GM18870 (cell line): Measurements from ENCODE around the gene PIP5KL1.

Experiments used
- ATAC-seq: cut with Tn5 transposase; IDR thresholded peaks from one replicate; pipeline ENCODE4 v1.9.1; 2021; ENCODE audit warnings: moderate library complexity; ENCODE audit not compliant: unreplicated experiment

The PIP5KL1 gene, protein sequence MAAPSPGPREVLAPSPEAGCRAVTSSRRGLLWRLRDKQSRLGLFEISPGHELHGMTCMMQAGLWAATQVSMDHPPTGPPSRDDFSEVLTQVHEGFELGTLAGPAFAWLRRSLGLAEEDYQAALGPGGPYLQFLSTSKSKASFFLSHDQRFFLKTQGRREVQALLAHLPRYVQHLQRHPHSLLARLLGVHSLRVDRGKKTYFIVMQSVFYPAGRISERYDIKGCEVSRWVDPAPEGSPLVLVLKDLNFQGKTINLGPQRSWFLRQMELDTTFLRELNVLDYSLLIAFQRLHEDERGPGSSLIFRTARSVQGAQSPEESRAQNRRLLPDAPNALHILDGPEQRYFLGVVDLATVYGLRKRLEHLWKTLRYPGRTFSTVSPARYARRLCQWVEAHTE

DNA sequence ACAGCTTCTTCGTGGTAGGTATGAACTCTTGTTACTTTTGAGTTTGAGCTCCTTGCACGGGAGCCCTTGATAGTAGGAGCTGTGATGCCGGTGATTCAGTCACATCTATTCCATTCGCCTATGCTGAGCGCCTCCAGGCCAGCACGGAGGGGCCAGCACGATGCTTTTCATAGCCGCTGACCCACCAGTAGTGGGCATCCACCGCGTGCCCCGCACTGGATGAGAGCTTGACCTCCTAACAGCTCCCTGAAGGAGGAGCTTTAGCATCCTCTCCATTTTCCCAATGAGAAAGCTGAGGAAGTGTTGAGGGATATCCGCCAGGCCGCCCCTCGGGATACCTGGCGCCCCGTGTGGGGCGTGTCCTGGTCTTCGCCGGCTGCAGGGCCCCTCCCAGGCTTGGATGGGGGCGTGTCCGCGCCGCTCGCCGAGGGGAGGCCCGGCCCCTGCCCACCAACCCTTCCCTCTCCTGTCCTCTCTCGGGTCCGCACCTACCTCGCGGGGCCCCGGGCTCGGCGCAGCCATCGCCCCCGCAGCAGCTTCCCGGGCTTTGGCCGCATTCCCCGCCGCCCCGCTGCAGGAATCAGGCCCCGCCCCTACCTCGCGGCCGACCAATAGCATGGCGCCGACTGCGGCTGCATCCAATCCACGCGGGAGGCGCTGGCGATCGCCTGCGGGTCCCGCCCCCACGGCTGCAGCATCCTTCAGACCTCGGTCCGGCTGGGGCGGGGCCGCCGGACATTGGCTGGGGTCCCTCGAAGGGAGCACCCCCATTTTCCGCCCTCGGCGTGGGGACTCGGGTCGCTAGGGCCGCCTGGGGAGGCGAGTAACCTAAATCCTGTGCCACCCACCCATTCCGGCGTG is at the start of gene PIP5KL1:
Gene PIP5KL1 (minus strand): TSS at position 547 of the 861 bp plus-strand sequence. CDS start 25 bp downstream, at position 522.
- peak; percentile 44 for ATAC-seq

DNA sequence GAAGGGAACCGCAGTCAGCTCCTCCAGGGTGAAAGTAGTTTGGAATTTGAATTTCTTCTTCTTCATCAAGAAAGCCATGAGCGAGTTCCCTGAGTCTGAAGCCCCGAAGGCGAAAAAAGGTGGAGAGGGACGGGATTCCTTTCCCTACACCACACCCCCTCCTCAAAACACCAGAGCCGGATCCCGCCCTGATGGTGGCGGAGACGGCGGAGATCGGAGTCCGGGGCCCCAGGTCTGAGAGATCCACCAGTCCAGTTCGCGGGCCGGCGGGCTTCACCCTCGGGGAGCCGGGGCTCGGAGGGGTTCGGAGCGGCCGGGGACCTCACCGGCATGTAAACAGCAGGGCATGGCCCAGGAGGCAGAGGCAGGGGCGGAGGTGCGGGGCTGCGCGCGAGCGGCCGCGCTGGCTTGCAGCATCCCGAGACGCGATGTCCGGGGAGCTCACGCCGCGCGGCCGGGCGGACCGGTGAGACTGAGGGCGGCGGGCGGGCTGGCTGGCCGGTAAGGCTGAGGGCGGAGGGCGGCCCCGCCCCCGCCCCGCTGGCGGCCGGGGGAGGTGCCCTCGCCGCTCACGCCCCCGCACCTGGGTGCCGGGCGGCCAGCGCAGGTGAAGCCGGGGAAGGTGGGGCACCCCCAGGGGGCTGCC is 49.6 kb upstream of the PIP5KL1 start:
- ATAC-seq, result peak; percentile 16

DNA sequence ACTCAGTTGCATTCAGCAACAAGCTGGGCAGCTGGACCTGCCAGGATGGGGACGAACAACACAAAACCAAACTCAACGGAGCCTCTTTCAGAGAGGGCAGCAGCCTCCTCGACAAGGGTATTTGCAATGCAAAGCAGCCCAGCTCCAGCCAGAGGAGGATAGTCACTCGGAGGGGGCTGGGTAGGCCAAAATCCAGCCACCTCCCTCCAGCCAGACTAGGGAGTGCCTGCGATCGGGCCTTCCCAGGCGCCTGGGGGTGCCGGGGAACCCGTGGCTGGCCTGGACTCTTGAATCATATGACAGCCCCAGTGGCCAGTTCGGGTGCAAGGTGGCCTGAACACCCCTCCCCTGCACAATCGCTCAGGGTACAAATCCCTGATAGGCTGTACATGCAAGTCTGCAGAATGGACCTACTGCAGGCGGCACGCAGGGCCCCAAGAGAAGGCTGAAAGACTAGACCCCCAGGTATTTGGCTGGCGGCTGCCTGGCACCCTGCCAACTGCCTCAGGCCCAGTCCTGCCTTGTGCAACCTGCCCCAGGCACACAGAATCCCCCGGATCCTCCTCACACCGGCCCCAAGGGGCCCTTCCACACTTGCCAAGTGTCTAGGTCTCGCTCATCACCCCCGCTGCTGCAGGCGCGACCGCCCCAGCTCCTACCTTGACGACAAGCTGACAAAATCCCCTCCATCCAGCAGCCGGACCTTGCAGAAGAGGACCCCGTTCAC is 48.9 kb upstream of the PIP5KL1 start:
- ATAC-seq, result no peak

DNA sequence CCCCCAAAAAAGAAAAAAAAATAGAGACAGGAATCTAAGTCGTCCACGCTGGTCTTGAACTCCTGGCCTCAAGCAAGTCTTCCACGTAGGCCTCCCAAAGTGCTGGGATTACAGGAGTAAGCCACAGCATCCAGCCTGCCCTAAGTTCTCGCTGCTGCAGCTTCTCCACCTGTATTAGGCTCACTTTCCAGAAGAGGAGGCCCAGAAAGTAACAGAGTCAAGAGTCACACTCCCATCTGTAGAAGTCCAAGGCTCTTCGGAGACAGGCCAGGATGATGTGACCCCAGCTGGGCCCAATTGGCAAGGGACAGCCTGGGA is 48.4 kb upstream of the PIP5KL1 start:
- no peak for ATAC-seq

DNA sequence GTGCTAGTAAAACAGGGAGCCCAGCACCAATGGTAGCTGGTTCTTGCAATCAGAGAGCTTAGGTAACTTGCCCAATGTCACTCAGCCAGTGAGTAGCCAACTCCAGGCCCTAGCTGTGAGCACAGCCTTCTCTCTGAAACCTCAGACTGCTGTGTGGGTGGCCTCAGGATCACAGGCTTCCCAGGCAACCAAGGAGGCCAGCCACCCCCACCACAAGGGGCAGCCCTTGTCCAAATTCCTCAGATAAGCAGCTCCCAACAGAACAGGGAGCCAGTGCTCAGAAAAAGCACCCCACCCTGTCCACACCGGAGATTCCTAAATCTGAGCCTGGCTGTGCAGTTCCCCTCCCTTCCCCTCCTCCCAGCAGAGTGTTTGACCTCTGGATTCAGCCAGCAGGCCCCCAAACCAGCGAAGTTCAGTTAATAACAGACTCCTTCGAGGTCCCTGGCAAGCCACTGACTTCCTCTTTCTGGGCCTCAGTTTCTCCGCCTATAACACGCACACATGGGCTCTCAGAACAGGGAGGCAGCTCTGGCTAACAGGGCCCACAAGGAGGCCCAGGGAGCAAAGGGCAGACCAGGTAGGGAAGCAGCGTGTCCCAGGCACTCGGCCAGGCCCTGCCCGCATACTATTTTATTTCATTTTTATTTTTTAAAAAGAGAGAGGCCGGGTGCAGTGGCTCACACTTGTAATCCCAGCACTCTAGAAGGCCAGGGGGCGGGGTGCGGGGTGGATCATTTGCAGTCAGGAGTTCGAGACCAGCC is 47.5 kb upstream of the PIP5KL1 start:
- no peak for ATAC-seq

DNA sequence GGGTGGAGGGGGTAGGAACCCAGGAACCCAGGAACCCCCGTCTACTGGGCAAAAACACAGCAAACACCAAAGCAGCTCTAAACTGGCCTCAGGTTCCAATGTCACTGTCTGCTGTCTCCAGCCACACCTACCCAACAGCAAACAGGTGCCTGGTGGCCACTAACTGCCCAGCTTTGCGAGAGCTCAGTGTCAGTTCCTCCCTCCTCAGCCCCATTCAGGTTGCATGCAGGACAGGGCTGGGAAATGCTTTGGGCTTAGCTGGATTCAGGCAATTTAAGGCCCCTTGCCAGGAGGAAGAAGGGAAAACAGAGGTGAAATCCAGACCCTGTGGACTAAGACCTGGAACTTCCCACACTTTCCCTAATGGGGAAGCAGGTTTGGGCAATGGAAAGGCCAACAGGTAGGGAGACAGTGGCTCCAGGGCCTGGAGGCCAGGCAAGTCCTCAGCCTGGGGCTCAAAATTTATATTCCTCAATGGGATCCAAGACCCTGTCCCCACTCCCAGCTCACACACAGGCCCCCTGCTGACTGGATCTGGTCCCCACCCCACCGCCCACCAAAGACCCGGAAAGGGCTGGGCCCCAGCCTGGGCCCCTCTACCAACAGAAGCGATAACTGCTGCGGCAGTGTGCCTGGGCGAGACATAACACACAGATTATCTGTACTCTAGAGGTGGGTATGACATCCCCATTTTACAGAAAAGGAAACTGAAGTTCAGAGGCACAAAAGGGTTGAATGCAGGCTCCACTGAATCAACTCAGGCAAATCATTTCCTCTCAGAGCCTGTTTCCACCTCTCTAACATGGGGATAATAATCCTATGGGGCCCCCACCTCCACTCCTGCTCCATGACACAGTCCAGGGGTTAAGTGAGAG is 46.7 kb upstream of the PIP5KL1 start:
- ATAC-seq, result no peak

DNA sequence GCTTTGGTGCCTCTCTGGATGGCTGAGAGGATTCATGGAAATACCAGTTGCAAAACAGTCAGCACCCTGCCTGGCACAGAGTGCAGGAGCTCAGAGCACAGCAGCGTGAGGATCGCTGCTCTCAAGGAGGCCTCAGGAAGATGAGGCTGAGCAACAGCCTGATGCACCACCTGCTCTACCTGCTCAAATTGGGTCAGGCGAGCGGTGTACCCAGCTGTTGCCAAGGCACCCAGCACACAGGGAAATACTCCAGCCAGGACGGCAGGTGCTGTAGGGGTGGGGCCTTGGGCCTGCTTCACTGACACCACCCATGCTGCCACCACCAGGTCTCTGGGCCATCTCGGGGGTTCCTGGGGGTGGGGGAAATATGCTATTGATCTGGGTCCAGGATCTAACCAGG is 45.9 kb upstream of the PIP5KL1 start:
- no peak for ATAC-seq

DNA sequence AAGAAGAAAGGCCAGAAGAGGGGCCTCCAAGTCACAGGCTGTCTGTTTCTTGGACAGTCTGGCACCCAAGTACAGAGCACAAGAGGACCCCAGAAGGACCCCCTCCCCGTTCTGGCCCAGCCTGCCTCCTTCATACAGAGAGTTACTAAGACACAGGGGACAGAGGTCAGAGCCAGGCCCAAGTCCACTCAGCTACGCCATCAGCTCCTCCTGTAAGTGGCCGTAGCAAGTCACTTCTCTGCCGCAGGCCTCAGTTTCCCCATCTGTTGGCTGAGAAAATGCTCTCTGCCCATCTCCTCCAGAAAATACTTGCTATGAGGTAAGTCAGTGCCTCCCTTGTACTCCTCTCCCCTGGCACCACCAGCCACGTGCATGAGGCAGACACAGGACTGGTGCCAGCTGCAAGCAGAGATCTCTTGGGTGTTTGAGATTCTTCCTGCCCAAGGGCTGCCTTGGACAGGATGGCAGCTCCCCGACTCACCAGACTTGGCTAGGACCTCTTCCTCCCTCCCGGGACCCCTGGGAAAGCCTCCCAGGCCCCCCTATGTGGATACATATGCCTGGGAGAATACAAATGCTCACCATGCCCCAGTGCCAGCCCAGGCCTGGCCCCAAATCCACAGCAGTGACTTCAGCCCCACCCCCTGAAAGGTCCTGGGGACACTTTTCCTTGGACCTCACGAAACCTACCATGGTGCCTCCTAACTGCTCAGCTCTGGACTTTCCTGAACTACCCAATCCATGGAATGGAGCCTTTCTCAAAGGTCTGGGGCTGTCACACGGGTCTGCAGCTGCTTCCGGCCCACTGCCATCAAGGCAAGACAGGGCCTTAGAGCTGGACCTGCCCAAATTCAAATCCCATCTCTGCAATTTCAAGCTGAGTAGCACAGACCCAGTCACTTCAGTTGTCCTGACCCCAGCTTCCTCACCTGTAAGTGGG is 45.1 kb upstream of the PIP5KL1 start:
- no peak for ATAC-seq

DNA sequence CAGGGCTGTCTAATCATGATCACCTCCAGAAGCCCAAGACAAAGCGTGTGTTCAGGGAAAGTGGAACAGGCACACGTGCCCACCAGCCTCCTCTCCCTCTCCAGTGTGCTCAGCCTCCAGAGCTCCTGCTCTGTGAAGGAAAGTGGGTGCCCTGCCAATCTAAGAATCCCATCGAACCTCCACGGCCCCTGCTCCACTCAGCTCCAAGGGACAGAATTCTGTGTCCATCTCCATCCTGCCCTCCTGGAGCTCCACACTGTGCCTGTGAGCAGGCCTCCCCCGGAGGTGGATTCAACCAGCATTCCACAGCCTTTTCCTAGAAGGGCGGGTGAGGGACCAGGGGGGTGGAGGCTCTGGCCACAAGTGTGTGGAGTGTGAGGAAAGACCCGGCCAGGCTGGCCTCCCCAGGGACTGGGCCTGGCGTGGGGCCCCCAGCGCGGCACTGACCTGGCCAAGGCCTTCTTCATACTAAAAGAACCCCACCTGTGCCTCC is 44.2 kb upstream of the PIP5KL1 start:
- no peak for ATAC-seq

DNA sequence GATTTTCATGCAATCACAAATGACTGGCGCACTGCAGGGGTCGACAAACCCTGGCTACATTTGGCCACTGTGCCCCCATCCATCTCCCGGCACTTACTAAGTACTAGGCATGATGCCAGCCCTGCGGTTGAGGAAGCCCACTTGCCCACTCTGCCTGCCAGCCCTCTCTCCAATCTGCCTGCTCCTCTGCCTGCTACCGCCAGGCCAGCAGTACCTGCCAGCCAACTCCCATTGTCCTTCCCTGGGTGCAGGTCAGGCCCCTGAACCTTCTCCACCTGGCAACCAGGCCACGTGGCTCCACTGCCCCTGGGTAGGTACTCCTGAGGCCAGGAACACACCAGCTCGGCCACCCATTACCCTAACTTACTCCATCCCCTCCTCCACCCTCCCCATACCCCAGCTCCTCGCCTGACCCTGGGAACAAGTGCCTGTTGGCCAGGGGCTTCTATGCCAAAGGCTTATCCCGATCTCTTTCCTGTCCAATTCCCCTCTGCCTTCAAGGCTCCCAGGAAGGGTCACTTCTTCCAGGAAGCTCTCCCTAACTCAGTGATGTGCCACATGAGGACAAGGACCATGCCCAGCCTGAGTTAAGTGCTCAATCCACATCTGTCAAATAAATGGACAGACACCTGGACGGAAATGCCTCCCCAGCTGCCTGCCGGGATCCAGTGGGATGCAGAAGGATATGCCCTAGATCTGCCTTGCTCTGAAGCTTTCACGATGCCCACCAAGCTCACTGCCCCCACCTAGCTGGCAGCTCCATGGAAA is 43.6 kb upstream of the PIP5KL1 start:
- no peak for ATAC-seq

DNA sequence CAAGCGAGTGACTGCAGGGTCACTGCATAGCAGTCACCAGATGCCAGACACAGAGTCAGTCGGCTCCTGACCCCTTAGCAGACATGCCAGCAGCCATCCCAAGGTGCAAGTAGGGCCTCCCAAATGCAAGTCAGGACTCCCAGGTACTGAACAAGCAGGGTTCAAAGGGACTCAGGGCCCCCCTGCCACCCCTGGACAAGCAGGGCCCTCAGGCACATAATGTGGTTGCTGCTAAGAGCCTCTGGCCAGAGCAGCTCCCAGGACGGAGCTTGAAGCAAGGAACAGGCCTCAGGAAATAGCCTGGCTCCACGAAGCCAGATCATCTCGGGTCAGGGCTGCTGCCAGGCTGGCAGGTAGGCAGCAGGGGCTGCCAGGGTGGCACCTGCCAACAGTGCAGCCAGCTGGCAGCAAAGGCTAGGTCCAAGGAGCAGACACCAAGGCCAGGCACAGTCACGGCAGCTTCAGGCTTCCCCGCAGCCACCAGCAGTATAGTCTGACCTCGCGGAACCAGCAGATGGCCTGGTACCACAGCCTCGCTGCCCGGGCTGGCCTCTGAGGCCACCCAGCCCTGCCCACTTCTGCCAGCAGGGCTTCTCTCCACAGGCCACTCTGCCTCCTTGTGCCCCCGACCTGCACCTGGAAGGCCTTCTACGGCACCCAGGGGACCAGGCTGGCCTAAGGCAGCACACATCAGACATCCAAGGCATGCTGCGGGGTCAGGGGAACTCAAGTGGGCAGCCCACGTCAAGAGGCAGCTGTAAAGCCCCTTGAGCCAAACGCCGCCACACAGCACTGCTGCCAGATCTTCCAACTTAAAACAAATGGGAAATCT is 42.8 kb upstream of the PIP5KL1 start:
- ATAC-seq, result no peak

DNA sequence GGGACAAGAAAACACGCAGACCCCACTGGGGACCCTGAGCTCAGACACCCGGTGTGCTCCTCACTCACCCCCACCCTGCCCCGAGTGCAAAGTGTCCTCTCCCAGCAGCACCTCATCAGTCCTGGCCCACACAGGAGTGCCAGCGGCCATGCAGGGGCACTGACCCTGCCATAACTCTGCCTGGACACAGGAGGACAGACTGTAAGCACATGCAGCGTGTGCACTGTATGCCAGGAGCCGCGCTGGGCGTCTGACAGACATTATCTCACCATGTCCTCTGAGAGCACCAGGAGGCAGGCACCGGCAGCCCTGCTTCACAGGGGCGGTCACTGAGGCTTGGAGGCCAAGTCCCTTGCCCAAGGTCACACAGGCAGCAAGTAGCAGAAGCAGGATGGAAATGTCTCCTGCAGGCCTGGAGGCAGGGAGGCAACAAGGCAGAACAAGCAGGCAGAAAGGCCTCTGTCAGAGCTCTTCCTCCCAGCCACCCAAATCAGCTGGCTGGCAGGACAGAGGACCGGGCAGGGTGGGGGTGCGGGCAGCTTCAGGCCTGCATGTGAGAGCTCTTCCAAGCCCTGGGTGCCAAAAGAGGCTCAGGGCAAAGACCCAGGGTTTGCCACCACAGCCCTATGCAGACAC is 41.8 kb upstream of the PIP5KL1 start:
- no peak for ATAC-seq

DNA sequence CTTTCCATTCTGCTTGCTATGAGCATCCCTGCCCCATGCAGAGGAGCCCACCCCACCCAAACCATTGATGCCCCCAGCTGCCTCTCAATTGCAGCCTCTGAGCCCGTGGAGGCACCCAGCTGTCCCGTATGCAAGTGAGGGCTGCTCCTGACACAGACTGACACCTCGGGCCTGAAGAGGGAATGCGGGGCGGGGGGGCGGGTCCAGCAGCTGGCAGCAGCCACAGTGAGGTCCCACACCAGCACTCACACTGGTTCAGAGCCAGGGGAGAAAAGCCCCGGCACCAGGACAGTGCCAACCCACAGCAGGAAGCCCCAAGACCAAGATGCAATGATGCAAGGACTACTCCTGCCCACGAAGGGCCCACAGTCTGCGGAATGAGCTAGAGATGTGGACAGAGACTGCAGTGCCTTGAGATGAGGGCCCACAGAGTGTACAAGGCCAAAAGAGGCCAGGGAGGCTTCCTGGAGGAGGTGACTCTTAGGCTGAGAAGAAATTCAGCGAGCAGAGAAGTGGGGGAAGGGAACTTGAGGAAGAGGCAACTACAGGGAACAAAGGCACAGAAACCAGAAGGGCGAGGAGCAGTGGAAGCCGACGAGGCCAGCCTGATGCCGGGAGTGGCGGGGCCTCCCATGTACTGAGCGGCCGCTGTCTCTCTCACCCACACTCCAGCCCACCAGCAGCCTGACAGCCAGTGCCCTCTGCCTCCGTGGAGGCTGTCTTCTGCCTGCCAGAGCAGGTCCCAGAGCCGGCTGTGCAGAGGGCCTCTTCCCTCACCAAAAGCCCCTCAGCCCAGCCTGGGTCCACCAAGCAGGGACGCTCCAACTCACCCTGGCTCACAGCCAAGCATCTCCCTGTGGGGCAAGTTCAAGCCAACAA is 41.0 kb upstream of the PIP5KL1 start:
- ATAC-seq, result no peak

DNA sequence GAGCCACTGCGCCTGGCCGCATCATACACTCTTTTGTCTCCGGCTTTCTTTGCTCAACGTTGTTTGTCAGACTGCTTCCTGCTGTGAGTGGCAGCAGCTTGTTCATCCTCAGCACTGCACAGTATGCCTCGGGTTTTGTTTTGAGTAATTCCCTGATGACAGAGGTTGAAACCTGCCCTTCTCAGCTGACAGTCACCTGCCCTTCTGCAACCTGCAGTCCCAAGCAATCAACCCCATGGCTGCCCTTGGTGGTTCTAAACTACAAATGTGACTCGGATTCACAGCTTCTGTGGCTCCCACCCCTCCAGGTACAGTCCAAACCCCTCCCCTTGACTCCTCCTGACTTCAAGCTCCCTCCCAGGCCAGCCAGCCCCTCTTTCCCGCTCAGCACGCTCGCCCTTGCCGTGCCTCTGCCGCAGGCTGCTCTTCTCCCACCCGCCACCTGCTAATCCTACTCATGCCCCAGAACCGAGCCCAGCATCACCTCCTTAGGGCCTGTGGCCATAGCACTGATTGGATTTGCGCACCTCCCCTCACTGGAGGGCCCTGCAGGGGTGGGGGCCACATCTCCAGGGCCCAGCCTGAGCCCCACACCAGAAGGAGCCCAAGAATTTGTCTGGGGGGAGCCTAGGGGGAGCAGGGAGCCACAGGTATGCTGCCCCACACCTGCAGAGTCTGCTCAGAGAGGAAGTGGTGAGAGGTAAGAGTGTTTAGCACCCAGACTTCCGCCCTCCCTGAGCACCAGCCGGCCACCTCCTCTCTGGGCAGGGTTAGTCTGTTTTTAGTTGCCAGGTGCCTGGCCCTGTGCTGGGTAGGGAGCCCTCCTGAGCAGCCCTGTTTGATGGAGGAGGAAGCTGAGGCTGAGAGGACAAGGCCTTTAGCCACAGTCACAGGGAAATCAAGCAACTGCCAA is 40.1 kb upstream of the PIP5KL1 start:
- ATAC-seq, result peak; percentile 89
